KMS-11 (cell line): ENCODE results near the gene SLC22A7.

ENCODE experiments used
- H2AFZ ChIP-seq: fragments of 200-600 bp; sonication (generic); 2 replicates; pipeline ENCODE4 v1.6.1; 2016; ENCODE audit warnings: antibody characterized with exemption, mixed run types, low read depth
- H3K27ac ChIP-seq: fragments of 200-600 bp; sonication (generic); 2 replicates; pipeline ENCODE4 v1.6.1; 2016; ENCODE audit warnings: mild to moderate bottlenecking, mixed run types
- H3K27me3 ChIP-seq: fragments of 200-600 bp; sonication (generic); 2 replicates; pipeline ENCODE4 v1.6.1; 2017; ENCODE audit warnings: mild to moderate bottlenecking, low read depth, mixed run types, moderate library complexity; ENCODE audit not compliant: insufficient read depth
- H3K36me3 ChIP-seq: fragments of 200-600 bp; sonication (generic); 2 replicates; pipeline ENCODE4 v1.6.1; 2017; ENCODE audit warnings: mild to moderate bottlenecking, mixed run types; ENCODE audit not compliant: insufficient read depth
- H3K4me1 ChIP-seq: fragments of 200-600 bp; sonication (generic); 2 replicates; pipeline ENCODE4 v1.6.1; 2016; ENCODE audit warnings: mild to moderate bottlenecking, low read depth, mixed run types; ENCODE audit not compliant: poor library complexity, severe bottlenecking
- H3K4me2 ChIP-seq: fragments of 200-600 bp; sonication (generic); 2 replicates; pipeline ENCODE4 v1.7.0; 2016; ENCODE audit warnings: mild to moderate bottlenecking, mixed run types
- H3K4me3 ChIP-seq: fragments of 200-600 bp; sonication (generic); IDR thresholded peaks from 2 replicates; pipeline ENCODE4 v1.6.1; 2017; ENCODE audit warnings: low read depth, low read length, mixed read lengths; ENCODE audit not compliant: insufficient read depth
- H3K79me2 ChIP-seq: fragments of 200-600 bp; sonication (generic); 2 replicates; pipeline ENCODE4 v1.6.1; 2016; ENCODE audit warnings: low read depth, mixed run types; ENCODE audit not compliant: insufficient read depth
- H3K9ac ChIP-seq: fragments of 200-600 bp; sonication (generic); 2 replicates; pipeline ENCODE4 v1.6.1; 2016; ENCODE audit warnings: mild to moderate bottlenecking, mixed run types
- H4K20me1 ChIP-seq: fragments of 200-600 bp; sonication (generic); 2 replicates; pipeline ENCODE4 v1.6.1; 2016; ENCODE audit warnings: mild to moderate bottlenecking, mixed run types; ENCODE audit not compliant: insufficient read depth
- TF ChIP-seq, protein P1 (sequence below): fragments of 200-600 bp; sonication (generic); conservative IDR thresholded peaks from 2 replicates; pipeline ENCODE4 v1.6.1; 2017; ENCODE audit warnings: low read depth, mild to moderate bottlenecking, antibody characterized with exemption, low read length, moderate library complexity, mixed read lengths

The SLC22A7 gene

DNA sequence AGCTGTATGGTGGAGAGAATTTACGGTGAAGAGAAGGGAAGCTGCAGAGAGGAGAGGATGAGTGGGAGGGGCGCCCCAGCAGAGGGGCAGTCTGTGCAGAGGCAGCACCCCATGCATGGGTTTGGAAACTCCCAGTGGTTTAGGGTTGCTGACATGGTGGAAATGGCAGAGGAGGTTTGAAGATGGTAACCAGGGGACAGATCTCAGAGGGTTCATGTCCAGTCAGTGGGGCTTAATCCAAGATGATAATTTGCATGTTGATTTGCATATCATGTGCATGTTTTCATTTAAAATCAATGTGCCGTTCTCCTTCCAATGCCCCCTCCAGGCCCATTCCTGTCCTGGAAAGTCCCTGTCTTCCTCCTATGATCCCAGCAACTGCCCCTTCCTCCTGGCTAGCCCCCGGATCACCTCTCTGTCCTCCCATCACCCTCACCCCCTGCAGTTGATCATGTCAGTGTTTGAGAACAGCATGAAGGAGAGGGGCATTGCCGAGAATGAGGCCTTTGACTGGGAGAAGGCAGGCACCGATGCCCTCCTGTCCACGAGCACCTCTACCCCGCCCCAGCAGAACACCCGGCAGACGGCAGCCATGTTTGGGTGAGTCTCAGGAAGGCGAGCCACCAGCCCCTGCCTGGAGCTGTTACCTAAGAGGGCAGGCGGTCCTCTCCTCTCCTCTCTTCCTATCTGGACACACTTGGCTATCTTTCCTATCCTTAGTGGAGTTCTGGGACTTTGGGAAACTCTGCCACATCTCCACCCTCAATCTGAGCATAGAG, 40.5 kb upstream of the SLC22A7 start:
- H3K4me1 ChIP-seq = peaks cover 23% of the 10 kb centered on the region
- no peaks in the 10 kb centered on the region for H4K20me1 ChIP-seq
- H3K4me3 ChIP-seq = no peak overlapping the region
- peak overlapping the region; percentile 24; the same call in 1 of the 2 replicates for H3K27ac ChIP-seq
- TF ChIP-seq, protein P1, sequence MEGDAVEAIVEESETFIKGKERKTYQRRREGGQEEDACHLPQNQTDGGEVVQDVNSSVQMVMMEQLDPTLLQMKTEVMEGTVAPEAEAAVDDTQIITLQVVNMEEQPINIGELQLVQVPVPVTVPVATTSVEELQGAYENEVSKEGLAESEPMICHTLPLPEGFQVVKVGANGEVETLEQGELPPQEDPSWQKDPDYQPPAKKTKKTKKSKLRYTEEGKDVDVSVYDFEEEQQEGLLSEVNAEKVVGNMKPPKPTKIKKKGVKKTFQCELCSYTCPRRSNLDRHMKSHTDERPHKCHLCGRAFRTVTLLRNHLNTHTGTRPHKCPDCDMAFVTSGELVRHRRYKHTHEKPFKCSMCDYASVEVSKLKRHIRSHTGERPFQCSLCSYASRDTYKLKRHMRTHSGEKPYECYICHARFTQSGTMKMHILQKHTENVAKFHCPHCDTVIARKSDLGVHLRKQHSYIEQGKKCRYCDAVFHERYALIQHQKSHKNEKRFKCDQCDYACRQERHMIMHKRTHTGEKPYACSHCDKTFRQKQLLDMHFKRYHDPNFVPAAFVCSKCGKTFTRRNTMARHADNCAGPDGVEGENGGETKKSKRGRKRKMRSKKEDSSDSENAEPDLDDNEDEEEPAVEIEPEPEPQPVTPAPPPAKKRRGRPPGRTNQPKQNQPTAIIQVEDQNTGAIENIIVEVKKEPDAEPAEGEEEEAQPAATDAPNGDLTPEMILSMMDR = no peak
- peak overlapping the region; percentile 58 for H3K4me2 ChIP-seq
- no peak overlapping the region for H3K9ac ChIP-seq
- H2AFZ ChIP-seq = peak overlapping the region; percentile 58; the same call in 1 of the 2 replicates
- H3K36me3 ChIP-seq = no peaks in the 10 kb centered on the region
- no peaks in the 10 kb centered on the region for H3K79me2 ChIP-seq
- H3K27me3 ChIP-seq = no peaks in the 10 kb centered on the region

DNA sequence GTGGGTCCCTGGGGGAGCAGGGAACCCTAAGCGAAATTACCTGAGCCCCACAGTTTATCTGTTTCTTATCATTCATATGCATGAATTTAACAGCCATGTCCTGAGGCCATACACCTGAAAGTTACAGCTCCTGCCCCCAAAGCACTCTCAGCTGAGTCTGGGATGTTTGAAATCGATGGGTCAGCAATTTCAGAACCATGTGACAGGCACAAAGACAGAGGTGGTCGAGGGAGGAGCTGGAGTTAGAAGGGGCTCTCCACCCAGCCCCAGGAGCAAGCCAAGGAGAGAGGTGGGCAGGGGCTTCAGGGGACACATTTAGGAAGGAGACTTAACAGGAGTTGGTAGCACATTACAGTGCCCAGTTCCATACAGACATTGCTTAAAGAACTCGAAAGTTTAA, 39.9 kb upstream of the SLC22A7 start:
- H3K4me2 ChIP-seq = peak overlapping the region; percentile 58
- H3K27ac ChIP-seq = peak overlapping the region; percentile 24; the same call in 1 of the 2 replicates
- H2AFZ ChIP-seq = peak overlapping the region; percentile 58; the same call in 1 of the 2 replicates
- H3K4me1 ChIP-seq = peaks cover 24% of the 10 kb centered on the region
- no peaks in the 10 kb centered on the region for H3K27me3 ChIP-seq
- H3K9ac ChIP-seq = no peak overlapping the region
- no peaks in the 10 kb centered on the region for H3K79me2 ChIP-seq
- H3K36me3 ChIP-seq = no peaks in the 10 kb centered on the region
- no peak overlapping the region for H3K4me3 ChIP-seq
- TF ChIP-seq, protein P1 = no peak
- H4K20me1 ChIP-seq = no peaks in the 10 kb centered on the region

DNA sequence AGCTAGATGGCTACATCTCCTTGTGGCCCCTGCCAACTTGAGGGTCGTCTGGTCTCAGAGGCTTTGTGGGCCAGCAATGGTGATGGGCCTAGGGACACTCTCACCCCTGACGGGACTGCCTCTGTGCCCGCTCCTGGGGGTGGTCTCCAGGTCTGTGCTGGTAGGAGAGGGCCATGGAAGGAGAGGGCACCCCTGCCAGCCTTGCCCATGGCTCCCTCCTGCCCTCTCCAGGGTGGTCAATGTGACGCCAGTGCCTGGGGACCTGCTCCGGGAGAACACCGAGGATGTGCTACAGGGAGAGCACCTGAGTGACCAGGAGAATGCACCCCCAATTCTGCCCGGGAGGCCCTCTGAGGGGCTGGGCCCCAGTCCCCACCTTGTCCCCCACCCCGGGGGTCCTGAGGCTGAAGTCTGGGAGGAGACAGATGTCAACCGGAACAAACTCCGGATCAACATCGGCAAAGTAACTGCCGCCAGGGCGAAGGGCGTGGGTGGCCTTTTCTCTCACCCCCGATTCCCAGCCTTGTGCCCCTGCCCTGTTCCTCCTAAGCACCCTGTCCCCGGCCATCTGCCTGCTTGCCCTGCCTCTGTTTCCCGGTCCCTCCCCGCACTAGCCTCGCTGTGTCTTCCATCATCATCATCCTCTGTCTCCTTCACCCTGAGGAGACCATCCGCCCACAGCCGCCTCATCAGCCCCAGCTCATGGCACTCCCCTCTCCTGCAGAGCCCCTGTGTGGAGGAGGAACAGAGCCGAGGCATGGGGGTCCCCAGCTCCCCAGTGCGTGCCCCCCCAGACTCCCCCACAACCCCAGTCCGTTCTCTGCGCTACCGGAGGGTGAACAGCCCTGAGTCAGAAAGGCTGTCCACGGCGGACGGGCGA, 39.0 kb upstream of the SLC22A7 start:
- Histone ChIP-seq H3K36me3 (no peaks in the 10 kb centered on the region), H3K4me2 (no peak overlapping the region), H3K4me1 (peaks cover 29% of the 10 kb centered on the region), H4K20me1 (no peaks in the 10 kb centered on the region), H3K79me2 (no peaks in the 10 kb centered on the region), H3K4me3 (no peak overlapping the region), H2AFZ (no peak overlapping the region), H3K9ac (no peak overlapping the region), H3K27me3 (no peaks in the 10 kb centered on the region), H3K27ac (no peak overlapping the region)
- TF ChIP-seq, protein P1 = no peak

DNA sequence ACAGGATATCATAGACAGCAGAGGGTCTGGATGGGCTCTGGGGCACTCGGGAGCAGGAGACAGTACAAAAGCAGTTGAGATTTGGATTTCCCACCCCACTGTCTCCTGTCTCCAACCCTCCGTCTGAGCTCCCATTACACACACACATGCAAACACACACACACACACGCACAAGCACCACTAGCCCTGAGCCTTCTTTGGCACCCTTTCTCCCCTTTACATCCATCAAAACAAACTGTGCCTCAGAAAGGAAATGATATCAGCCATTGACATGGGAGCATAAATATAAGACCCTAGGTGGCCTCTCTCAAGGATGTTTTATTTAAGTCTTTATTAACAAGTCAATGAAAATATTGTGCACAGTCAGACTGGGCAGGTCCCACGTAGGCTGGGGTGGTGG, 37.3 kb upstream of the SLC22A7 start:
- Histone ChIP-seq H4K20me1 (no peaks in the 10 kb centered on the region), H3K9ac (no peak overlapping the region), H3K79me2 (no peaks in the 10 kb centered on the region), H3K4me1 (peaks cover 29% of the 10 kb centered on the region), H3K36me3 (no peaks in the 10 kb centered on the region), H3K27ac (no peak overlapping the region), H3K27me3 (no peaks in the 10 kb centered on the region), H3K4me3 (no peak overlapping the region), H3K4me2 (no peak overlapping the region), H2AFZ (no peak overlapping the region)
- TF ChIP-seq, protein P1 = no peak
